ENCODE measurements around the gene RPL7A. TPM values are rescaled to one million over a fixed set of nuclear protein-coding genes. Genes with fewer than 3 reads are reported as not detected.
"Not testable (repeated sequence)": the region's sequence is repeated elsewhere in the genome, so short reads cannot be mapped to it uniquely, and the experiment has no call there.

RPL7A gene
- total and polyA plus RNA-seq, 12 donors = 859 to 3,182 (median 927) TPM

DNA sequence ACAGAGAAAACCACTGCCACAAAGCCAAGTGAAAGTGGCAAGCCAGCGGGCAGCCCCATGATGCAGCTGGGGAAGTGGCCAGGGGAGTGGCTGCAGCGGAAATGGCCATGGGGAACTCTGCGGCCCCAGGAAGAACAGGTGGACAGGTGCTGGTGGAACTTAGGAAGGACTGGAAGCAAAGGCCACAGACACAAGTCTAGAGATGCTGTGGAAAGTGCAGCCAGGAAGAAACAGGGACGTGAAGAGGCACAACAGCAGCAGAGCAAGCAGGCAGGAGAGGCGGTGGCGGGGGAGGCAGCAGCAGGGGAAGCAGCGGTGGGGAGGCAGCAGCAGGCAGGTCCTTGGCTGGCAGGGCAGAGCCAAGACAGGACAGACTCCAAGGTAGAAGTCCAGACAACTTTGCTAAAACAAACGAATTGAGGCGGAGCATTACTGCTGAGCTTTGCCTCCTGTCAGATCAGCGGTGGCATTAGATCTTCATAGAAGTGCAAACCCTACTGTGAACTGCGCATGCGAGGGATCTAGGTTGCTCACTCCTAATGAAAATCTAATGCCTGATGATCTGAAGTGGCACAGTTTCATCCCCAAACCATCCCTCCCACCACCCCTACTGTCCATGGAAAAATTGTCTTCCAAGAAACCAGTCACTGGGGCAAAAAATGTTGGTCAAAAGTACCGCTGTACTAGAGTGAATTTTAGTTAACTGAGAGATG lies 23.9 kb upstream of the RPL7A start:
- no peaks in the 10 kb centered on the region for H3K9me3 ChIP-seq
- H3K4me1 ChIP-seq = no peaks in the 10 kb centered on the region
- H3K27me3 ChIP-seq = peaks cover 0 to 10% (median 0%) of the 10 kb centered on the region in 7 donors
- ATAC-seq (no peak), DNase-seq (no peak)
- no peak overlapping the region for H3K4me3 ChIP-seq
- TF ChIP-seq, protein P1, sequence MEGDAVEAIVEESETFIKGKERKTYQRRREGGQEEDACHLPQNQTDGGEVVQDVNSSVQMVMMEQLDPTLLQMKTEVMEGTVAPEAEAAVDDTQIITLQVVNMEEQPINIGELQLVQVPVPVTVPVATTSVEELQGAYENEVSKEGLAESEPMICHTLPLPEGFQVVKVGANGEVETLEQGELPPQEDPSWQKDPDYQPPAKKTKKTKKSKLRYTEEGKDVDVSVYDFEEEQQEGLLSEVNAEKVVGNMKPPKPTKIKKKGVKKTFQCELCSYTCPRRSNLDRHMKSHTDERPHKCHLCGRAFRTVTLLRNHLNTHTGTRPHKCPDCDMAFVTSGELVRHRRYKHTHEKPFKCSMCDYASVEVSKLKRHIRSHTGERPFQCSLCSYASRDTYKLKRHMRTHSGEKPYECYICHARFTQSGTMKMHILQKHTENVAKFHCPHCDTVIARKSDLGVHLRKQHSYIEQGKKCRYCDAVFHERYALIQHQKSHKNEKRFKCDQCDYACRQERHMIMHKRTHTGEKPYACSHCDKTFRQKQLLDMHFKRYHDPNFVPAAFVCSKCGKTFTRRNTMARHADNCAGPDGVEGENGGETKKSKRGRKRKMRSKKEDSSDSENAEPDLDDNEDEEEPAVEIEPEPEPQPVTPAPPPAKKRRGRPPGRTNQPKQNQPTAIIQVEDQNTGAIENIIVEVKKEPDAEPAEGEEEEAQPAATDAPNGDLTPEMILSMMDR (IDR thresholded peaks at IDR 0.05) = no peak
- intact Hi-C loops (cut with DNase I) = loop anchor here in 1 of 10 donors (5.0 kb wide), 1 partner anchor 137 kb away; no protein-coding TSS in a partner anchor
- H3K27ac ChIP-seq = no peak overlapping the region
- H3K36me3 ChIP-seq = no peaks in the 10 kb centered on the region
- WGBS, 2 donors = 84 to 86% methylated on average over 13 of the region's 13 CpGs

GRCh38 chr9:133327021-133327420 lies 21.0 kb upstream of the RPL7A start:
- not testable (repeated sequence) for H3K9me3 ChIP-seq, H3K27me3 ChIP-seq, H3K4me3 ChIP-seq, ATAC-seq, DNase-seq, H3K27ac ChIP-seq, H3K4me1 ChIP-seq
- H3K36me3 ChIP-seq = peaks cover 0 to 25% (median 12%) of the 10 kb centered on the region in 9 donors
- 89 to 93% methylated on average over 6 of the region's 6 CpGs for WGBS, 2 donors
- intact Hi-C loops (cut with DNase I) = loop anchor here in 5 of 10 donors (5.0 kb wide), 1 partner anchor 140 kb away; no protein-coding TSS in a partner anchor

DNA sequence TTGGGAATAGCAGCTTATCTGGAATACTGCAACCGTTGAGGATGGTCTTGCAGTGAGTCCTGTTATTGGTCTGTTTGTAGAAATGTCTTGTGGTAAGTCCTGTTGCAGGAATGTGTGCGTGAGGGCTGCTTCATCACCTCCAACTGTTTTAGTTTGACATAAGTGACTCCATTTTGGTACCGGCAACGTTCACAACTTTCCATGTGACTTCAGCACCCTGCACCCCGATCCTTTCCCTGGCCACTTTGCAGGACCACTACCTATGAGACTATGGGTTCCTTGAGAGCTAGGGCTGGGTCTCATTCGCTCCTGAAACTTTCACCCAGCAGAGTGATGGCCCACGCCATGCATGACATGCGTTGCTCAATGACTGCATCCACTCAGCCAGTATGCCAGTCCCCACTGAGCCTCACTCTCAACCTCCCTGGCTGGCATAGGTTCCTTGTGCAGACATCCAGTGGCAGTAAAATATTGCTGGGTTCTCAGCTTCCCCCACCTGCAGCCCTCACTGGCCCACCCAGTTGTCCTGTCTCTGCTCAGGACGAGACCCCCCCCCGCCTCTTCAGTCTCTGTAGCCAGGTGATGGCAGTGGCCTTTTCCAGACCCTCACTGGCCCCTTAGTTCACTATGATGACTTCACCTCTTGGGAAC lies 20.1 kb upstream of the RPL7A start:
- Histone ChIP-seq H3K36me3 (peaks cover 0 to 34% (median 19%) of the 10 kb centered on the region in 9 donors), H3K27me3 (peaks cover 0 to 2% (median 0%) of the 10 kb centered on the region in 7 donors), H3K9me3 (no peaks in the 10 kb centered on the region), H3K27ac (no peak overlapping the region), H3K4me3 (no peak overlapping the region), H3K4me1 (no peaks in the 10 kb centered on the region)
- intact Hi-C loops (cut with DNase I) = loop anchor here in 6 of 10 donors (2.0 to 5.0 kb wide), 2 partner anchors 141 to 143 kb away; no protein-coding TSS in a partner anchor
- no peak for DNase-seq
- TF ChIP-seq, protein P1 (IDR thresholded peaks at IDR 0.05) = no peak
- 90 to 92% methylated on average over 10 of the region's 10 CpGs for whole genome bisulfite sequencing, 2 donors
- peak in 2 of 8 donors; percentile 16 to 18 for ATAC-seq

DNA sequence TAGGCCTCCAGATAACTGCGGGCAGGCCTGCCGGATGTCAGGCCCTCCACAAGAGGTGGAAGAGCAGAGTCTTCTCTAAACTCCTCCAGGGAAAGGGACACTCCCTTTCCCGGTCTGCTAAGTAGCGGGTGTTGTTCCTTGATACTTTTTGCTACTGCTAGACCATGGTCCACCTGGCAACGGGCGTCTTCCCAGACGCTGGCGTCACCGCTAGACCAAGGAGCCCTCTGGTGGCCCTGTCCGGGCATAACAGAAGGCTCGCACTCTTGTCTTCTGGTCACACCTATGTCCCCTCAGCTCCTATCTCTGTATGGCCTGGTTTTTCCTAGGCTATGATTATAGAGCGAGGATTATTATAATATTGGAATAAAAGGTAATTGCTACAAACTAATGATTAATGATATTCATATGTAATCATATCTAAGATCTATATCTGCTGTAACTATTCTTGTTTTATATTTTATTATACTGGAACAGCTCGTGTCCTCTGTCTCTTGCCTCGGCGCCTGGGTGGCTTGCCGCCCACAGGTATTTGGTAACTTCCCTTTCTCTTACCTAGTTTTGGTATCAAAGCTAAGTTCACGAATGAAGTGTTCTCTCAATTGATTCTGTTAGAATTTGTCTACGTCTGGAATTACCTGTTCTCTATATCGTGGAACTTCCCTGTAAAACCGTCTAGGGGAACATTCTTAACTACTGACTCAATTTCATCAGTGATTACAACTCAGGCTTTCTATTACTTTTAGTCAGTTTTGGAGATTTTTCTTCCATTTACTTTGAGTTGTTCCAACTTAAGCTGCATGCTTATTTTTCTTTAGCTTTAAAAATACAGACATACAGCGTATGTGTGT lies 18.5 kb upstream of the RPL7A start:
- intact Hi-C loops (cut with DNase I) = loop anchor here (2.0 to 10.0 kb wide), 6 partner anchors 48 to 295 kb away; partner anchors contain the start of genes GTF3C5 (in 1 of the 10), STKLD1 (in 1 of the 10) and SURF4 (in 1 of the 10)
- WGBS, 2 donors = 55 to 58% methylated on average over 21 of the region's 21 CpGs
- not testable (repeated sequence) for H3K4me3 ChIP-seq, H3K9me3 ChIP-seq, DNase-seq, H3K27ac ChIP-seq, H3K27me3 ChIP-seq, ATAC-seq
- Histone ChIP-seq H3K4me1 (peaks cover 0 to 13% (median 3%) of the 10 kb centered on the region in 9 donors), H3K36me3 (peaks cover 0 to 50% (median 33%) of the 10 kb centered on the region in 9 donors)
- TF ChIP-seq, protein P1 (IDR thresholded peaks at IDR 0.05) = peak; percentile 29 to 73 (median 67)
